Activated CD4-positive, alpha-beta T cell treated with anti-CD3 and anti-CD28 coated beads, Interleukin-2, amount 50 U/mL, for 4 hours (primary cell): ENCODE results near the gene STK39.

Experiments
- DNase-seq, 2 experiments: peaks; one replicate each; pipeline ENCODE4 v3.0.0-alpha.2; 2020

The STK39 gene

DNA sequence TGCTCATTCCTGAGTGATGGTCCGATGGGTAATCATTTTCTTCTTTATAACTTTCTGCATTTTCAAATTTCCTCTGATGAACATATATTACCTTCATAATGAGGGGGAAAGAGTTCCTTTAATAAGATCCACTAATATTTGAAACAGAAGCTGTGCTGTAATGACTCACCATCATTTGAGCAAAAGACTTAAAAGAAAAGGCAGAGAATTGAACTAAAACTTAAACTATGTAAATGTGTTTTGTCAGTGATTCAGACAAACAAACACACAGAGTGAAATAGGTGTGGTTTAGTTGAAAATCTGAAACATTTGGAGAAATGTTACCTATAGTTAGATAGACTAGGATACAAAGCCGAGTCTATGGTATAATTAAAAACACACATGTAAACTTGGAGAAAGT is 209.6 kb downstream of the STK39 start:
- DNase-seq = no peak

DNA sequence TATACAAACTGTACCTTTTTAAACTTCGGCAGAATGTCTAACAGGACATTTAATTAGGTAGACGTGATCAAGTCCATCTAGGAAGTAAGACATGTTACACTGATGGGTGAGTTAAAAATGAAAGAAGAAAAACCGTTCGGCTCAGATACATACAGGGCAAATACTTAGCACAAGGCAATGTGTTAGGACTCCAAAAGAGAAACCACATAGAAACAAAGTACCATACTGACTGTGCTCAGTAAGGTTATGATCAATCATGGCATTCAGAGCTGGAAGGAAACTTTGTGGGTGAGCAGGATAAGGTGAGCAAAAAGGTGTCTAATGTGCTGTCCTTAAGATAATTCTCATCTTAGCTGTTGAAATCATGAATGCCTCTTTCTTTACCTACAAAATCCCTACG is 211.9 kb downstream of the STK39 start:
- DNase-seq = no peak

DNA sequence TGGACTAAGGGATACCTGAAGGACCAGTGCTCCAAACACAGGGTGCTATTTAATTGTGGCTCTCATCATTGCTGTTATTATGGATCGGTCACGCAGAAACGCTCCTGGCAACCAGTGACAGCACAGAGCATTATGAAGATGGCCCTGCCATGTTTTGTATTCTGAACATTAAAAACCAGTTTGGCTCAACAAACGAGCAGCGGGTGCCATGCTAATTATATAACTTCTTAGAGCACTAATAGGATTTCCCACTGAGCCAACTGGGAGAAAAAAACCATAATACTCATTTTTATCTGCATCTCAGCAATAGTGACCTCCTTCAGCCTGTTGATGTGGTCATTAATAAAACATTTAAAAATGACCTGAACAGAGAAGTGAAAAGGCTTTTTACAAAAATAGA is 212.8 kb downstream of the STK39 start:
- no peak for DNase-seq

DNA sequence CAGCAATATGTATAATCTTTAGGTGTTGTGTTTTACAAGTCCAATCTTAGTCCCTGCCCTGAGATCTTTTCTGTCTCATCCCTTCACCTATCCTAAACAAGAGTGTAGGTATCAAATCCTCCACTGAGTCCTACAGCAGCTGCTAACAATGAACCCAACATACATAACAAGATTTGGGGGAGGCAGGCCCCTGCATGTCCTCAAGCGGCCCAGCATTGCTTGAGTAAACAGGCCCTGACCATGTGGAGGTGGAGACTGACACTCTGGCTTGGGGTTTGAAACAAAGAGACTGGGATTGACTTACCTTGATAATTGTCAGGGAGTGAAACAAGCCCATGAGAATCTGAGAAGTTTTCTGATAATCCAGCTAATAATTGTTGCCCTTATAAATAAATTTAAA is 213.4 kb downstream of the STK39 start:
- DNase-seq = no peak

DNA sequence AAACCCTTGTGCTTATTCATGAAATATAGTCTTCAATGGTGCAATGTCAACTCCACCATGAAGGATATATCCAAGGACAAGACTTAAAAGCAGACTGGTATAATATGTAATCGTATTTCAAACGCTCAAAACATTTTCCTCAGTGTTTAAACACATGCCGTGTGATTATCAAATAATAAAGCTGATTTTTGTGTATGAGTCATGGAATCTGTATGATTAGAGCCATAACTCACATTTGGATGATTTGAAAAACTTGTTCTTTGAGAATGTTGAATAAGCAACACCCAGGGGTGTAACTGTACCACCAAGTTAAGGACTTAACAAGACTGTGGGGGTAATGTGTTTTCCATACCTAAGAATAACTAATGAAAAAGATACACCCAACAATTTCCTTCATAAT is 215.3 kb downstream of the STK39 start:
- DNase-seq = no peak

DNA sequence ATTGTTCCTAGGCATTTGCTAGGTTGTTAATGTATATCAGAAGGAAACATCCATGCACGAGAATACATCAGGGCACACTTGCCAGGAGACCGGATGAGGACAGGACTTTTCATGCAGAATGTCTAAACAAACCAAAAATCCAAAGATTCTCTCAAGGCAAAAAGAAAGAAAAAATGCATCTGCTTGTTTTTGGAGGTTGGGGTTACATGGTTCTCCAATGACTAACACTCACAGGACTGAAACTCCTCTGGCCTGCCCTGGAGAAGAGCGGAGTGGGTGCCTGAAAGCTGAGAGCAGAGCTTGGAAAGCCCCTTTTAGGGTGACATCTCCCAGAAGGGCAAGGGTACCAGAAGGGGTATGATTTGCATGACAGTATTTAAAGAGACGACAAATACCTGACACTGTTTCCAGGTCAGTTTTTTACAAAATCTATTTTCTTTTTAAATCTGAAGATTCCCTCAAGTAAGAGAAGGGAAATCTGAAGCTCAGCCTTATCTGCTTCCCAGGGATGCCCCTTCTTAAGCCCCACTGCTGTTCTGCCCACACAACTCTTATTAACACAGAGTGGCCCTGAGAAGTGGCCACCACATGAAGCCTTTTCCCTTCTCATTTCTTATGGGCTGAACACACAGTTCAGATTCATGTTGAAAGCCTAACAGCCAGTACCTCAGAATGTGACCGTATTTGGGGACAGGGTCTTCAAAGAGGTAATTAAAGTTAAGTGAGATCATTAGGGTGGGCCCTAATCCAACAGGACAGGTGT is 216.4 kb downstream of the STK39 start:
- no peak for DNase-seq

DNA sequence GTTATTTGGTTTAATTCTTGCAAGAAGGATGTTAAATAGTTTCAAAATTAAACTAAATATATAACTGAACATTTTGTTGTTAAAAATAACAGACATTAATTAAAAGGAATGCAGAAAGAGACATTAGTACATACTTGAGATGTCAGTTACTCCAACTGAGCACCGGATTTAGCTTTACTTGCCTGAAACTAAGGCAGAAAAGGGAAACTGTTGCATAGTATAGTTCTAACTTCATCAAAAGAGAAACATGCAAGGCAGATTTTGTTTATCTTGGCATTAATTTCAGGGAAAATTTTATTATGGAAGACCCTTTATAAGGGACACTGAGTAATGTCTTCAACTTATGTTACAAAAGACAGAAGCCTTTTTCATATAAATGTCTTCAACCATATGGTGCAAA is 218.3 kb downstream of the STK39 start:
- no peak for DNase-seq

DNA sequence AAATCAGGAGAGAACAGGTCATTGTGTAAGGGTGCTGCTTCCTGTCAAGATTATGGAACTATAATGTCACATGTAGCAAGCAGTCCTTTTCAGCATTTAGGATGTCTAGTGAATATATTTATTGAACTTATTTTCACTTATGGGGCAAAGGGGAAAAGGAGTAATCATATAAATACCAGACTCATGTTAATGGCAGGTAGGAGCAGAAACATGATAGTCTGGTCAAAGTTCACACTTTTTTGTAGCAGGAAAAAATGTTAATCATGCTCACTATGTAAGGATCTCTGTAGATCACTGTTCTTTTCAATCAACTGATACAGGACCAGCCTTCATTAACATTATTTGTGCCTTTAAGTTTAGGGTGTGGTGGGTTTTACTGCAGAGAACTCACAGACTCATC is 219.0 kb downstream of the STK39 start:
- no peak for DNase-seq

DNA sequence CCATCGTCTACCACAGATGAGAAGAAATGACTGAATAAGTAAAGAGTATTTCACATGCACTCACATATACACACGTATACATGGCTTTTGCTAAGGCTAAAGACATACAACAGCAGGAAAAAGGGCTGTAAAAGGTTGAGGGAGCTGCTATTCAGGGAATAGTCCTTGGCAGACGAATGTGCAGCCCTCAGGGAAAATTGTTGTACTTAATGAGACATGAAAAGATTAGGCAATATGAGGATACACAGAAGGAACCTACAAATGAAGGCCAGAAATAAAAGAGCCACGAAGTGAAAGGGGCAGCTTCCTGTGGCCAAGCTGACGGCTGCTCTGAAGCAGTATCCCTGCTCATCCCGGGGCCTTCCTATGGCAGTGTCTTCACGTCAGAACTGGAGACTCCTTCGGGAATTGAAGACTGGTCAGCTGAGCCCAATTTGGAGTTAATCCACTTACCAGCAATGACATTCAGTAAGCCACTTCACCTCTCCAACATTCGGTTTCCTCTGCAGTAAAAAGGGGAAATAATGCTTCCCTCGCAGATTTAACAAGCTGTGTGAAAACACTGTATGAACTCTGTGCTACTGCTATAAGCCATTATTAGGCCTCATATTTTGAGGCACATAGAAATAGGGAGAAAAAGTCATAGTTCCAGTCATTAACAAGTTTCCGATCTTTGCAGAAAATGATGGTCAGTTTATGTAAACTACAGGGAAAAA is 221.8 kb downstream of the STK39 start:
- no peak for DNase-seq

DNA sequence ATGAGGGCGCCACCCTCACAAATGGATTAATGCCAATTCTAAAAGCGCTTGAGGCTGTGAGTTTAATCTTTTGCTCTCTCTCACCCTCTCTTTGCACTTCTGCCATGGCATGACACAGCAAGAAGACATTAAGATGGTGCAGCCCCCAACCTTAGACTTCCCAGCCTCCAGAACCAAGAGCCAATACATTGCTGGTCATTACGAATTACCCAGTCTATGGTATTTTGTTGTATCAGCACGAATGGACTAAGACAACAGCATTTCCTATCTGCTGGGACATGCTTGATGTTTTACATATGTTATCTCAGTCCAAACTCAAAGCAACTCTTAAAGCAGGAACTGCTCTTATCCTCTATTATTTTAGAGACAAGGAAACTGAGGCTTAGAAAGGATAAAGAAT is 222.9 kb downstream of the STK39 start:
- DNase-seq = no peak

DNA sequence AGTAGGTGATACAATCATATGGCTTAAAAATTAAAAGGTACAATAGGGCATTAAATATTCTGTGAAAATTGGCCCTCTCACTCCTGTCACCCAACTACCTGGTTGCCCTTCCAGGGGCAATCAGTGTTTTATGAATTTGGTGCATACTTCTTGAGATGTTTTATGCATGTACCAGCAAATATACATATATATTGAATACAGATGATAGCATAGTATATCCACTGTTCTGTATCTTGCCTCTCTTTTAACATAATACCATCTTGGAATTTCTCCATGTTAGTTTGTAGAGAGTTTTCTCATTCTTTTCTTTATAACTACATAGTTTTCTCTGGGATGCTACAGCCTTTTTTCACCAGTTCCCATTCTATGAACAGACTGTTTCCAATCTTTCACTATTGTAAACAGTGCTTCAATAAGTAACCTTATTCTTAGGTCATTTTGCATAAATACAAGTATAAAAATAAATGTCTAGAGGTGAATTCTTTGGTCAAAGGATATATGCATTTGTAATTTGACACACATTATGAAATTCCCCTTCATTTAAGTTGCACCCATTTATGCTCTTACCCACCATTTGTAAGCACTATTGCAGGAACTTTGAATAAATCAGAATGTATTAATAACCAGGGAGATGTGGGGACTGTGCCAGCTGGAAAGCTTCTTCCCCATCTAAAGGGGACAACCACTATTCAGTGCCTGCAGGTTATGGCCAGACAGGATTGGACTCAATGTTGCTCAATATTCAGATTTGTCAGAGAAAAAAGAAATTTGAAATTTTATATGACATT is 225.4 kb downstream of the STK39 start:
- DNase-seq = no peak

DNA sequence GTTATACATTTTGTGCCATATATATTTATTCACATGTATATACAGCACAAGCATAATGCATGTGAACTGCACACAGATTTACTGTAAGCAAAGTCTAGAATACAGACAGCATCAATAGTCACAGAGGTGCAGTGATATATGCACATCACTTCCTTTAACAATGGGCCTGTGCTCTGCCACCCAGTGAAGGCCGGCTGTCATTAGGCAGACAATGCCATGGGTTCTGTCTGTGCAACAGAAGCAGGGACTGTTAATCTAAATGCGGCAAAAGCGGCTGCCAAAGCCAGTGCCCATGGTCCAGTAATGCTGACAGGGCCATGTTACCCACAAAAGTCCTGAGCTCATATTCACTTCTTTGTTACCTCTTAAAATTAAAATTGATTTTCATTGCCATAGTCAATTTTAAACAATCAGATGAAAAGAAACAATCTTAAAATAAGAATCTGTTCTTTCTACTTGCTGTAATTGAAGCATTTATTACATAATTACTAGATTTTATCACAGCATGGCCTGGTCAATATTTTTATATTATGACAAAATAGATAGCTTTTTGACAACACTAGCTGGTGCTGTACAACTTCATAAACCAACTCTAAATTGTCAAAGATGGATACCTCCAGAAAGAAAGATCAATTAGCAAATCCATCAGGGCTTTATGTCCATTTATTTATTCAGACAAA is 232.0 kb downstream of the STK39 start:
- no peak for DNase-seq

DNA sequence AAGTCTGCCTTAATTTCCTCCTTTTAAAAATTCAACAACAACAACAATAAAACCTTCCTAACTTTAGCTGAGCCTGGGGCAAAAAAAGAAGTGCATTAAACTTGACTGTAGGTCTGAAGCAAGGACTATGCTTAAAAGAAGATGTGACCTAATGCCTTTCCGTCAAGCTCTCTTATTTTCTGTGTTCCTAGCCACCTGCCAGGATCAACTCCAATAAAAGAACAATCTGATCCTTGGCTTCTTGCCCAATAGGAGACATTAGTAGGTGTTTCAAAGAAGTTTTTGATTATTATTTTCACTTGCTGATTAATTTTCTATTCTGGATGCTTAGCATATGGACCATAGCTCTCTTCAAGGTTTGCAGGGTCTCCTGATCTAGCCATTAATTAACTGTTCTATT is 237.5 kb downstream of the STK39 start:
- DNase-seq = no peak

DNA sequence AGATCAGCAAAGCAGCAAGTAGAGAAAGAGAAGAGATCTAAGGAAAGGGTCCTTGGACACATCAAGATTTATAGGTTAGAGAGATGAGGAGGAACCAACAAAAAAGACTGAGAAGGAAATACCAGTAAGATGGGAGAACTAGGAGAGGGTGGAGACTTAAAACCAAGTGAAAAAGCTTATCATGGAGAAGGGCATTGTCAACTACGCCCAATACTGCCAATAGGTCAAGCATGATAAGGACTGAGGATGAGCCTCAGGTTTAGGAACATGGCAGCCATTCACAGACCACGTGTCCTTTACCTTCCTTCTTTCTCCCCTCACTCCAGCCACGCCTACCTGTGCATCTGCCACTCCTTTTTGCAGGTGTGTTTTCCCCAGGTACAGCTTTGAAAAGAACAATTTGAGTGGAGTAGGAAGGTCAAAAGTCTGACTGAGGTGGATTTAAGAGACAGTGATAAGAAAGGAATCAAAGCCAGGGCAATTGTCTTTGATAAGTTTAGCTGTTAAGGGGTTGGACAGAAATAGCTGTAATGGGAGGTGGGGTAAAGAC is 238.7 kb downstream of the STK39 start:
- no peak for DNase-seq

DNA sequence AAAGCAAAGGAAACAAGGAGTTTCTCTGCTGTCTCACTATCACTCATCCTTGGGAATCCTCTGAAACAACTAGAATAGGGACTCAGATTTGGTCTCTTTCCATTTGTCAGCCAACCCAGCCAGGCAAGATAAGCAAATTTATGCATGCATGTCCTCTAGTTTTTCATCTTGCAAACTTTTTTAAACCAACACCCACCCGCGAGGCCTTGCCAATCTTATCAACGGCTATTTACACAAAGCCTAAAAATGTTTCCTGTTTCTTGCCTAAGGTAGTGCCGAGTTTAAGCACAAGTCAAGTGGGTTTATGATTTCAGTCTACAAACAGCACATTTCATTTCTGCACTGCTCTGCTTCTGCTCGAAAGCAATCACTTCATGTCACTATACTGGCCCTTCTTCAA is 240.9 kb downstream of the STK39 start:
- no peak for DNase-seq

DNA sequence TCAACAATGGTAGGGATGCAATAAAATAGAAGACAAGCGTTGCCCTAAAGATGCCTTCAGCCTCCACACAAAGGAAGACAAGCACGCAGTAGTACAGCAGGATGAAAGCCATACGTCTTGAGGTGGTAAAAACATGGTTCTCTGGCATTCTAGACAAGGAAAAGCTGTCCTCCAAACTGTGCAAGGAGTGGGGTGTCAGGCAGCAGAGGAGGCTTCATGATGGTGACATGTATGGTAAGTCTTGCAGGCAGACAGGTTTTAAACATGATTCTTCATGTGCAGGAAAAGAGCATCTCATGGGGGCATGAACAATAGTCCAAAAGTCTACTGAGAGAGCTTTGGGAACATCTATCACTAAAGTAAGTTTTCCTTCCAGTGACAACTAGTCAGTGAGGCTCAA is 241.8 kb downstream of the STK39 start:
- no peak for DNase-seq

DNA sequence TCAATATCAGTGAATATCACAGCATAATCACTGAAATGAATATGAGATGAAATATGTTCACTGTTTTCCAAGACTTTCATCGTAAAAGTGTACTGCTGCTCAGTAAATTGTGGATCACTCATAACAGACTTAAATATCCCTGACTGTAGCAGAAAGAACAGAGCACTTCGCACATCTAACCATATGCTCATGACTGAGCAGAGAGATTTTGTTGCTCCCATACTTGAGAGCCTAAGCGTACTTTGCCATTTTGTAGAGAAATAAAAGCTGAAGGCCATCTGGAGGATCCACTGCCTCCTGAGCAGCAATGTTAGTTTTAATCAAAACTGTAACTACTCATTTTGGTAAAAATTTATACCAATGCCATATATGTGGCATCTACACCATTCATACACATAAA is 243.5 kb downstream of the STK39 start:
- no peak for DNase-seq

DNA sequence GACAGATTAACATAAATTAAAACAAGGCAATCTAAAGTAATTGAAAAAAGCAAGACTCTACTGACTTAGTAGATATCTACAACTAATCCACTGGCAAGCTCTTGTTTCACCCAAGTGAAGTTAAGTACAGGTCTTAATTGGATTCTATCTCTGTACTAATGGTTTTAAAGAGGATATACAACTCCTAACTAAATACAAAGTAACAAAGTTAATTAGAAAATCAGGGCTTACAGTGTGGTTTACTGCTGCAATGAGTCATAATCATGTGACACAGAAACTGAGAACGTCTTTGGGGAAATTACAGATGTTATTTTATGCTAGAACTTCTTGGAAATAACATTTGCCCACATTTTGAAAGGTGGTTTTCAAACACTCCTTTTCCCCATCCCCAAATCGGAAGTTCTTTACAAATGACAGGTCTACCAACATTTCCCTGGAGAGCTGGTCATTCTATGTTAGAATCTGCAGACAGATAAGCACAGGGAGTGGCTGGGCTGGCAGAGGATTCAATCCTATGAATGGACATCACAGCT is 245.3 kb downstream of the STK39 start:
- no peak for DNase-seq

DNA sequence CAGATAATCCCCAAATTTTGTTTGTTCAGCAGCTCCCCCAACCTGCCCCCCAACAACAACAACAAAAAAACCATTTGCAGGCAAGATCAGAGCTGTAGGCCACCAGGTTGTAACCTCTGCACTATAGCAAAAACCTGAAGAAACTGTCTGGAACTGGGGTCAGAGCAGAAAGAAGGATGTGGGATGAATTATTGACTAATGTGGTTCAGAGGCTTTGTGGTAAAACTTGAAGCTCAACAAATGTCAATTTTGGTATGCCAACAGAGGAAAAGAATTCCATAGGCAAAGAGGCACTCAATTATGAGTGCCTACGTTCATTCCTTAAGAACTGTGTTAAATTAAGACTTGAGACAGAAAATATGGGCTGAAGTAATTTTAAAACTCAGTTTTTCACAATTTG is 255.1 kb downstream of the STK39 start:
- DNase-seq = no peak

DNA sequence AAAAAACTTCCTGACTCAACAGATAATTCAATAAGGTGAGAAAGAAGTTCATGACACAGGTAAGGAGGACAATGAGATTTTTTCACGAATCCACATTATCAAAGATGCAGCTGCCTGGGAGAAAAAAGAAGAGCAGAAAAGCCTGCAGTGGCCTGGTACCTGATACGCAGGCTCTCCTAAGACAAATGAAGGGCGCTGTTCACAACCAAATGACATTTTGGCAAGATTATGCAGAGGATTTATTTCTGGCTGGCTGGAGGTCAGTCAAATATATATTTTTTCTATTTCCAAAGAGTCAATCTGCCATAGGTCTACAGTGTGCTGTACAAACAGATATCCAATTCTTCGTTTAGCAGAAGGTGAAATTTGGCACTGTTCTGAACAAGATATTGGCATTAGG is 257.3 kb downstream of the STK39 start:
- no peak for DNase-seq

DNA sequence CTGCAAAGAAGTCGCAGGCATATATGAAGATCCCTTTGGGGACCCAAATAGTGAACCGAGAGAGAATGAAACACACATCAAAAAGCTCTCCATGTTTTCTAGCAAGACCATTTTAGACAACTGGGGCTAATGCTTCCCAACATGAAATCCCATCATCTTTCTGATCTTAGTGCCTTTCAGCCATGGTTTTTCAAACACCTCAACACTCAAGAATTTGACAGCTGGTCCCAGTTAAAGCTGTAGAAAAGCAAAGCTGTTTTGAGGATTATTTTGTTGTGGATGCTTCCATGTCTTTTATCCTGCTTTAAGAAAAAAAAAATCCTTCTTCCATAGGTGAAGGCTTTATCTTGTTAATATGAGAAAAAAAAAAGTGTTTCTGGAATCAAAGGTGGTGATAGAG is 259.1 kb downstream of the STK39 start:
- no peak for DNase-seq

DNA sequence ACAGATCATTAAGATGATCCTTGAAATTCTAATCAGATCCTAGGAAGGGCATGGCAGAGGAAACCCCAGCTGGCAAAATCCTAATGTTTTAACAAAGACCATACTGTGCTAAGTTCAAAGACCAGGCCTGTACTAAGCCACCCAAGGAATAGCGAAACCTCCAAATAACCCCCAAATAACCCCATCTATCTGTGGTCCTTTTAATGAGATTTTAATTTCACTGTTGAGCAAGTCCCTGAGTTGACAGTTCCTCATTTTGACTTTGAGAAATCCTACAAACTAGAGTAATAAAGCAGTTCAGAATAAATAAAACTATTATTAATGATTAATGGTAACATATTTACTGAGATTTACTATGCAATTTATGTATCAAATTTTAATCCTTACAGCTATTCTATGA is 259.8 kb downstream of the STK39 start:
- DNase-seq = no peak

DNA sequence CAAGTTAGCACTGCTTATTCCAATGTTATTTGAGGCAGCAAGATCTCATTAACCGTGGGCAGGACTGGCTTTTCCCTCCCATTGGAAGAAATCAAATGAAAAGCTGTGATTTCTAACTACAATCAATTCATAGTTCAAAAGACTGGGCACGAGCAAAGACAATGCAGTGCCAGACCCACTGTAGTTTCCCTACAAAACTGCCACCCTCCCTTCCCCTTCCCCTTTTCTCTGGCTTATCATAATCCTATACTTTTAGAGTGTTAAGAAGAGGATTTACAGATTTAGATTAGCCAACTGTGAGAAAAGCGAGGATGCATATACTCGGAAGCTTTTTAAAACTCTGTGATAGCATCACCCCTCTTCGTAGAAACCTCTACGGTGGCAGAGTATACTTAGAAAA is 260.4 kb downstream of the STK39 start:
- DNase-seq = no peak
